ENCODE data around the gene TPST1.

DNA sequence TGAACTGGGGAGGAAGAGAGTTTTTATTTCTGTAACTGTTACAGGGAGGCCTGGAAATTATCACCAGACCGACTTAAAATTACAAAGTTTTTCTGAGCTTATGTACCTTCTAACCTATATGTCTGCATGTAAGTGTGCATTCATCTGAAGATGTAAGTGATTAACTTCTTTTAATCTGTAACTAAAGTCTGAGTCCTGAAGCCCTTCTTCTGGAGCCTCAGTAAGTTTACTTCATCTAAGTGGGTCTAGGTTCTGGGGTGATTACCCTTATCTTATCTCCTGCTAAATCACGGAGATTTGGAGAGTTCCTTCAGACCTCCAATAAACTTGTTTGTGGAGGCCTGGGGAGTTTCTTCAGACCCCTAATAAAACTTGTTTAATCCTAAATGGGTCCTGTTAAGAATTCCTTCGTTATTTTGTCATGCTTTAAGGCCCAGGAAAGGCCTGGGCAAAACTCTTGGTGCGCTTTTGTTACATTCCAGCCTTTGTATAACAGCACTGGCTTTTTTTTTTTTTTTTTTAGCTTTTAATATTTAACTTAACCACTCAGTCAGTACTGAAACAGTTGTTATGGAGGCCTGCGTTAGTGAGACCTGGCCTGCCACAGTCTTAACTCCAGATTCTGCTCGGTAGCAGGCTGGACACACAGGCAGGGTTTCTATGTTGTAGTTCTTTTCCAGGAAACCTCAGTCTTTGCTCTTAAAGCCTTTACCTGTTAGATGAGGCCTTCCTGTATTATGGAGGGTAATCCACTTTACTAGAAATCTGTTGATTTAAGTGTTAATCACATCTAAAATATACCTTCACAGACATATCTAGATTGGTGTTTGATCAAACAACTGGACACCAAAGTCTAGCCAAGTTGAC, 33.0 kb downstream of the TPST1 start:
- TF ChIP-seq EZH2 (IDR thresholded peaks at IDR 0.05): no peak
- TF ChIP-seq FOXP2 (optimal IDR thresholded peaks at IDR 0.05; ENCODE audit: control extremely low read depth, extremely low read length, insufficient read depth): no peak
- no peak for TF ChIP-seq POLR2AphosphoS5 (IDR thresholded peaks at IDR 0.05; ENCODE audit: borderline replicate concordance, low read depth, low read length)

All from SK-N-MC (cell line).